SK-N-SH treated with all-trans-retinoic acid at 6 μM for 48 hours (cell line): Measurements from ENCODE around the gene PTPRN2.

Experiments
- CSDC2 ChIP-seq: fragments of 250-450 bp; sonication (Bioruptor Pico); IDR thresholded peaks from 2 replicates; pipeline ENCODE4 v1.5.0; 2020; ENCODE audit warnings: mild to moderate bottlenecking, moderate library complexity
- ISL1 ChIP-seq: fragments of 250-450 bp; sonication (Bioruptor Pico); IDR thresholded peaks from 2 replicates; pipeline ENCODE4 v2.1.2; 2022; ENCODE audit warnings: mild to moderate bottlenecking, moderate library complexity

DNA sequence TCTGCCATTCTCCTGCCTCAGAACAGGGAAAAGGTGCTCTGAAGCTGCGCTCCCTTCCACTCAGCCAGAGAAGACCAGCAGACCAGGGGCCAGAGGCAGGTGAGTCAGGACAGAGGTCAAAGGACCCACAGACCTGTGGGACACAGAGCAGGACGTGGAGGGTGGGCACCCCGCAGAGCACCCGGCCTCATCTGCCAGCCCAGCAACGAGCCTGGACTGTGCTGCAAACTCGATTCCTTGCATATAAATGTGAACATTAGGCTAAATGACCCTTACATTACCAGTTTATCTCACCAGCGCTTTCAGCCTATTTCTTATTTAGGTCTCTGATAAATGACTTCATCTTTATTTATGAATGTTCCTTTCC is 50.1 kb downstream of the PTPRN2 start:
- TF ChIP-seq CSDC2 (CRISPR knock-in tag) (no peak), ISL1 (CRISPR knock-in tag) (no peak)
